ENCODE measurements around the gene RAB31.

DNA sequence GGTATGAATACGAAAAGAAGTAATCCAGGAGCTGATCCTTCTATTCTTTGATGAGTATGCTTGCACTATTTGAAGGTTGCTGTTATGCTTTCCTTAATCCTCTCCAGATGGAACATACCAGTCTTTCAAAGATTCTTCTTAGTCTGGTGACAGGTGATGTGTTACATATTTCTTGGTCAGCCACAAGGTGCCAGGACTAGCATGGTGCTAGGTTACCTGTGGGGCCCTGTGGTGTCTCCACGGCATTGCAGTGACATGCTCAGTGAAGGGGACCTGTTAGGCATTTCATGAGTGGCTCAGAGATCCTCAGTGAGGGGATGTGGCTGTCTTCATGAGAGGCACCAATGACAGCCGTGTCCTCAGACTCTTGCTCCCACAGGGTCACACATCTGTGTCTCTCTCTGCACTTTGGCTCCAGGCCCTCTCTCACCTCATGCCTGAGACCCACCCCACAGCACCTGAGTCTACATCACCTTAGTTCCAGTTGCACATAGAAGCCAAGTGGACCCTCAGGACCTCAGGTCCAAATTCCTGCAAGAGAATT is 13.1 kb upstream of the RAB31 start:
- TF ChIP-seq POLR2A (IDR thresholded peaks at IDR 0.05; ENCODE audit: low read depth, low read length) (no peak), TAF1 (IDR thresholded peaks at IDR 0.05; ENCODE audit: low read depth, low read length) (no peak), POLR2AphosphoS5 (IDR thresholded peaks at IDR 0.05; ENCODE audit: low read depth, low read length) (no peak), SPI1 (IDR thresholded peaks at IDR 0.05; ENCODE audit: low read depth, low read length) (no peak), PAX5 (IDR thresholded peaks at IDR 0.05; ENCODE audit: insufficient read depth, low read length, severe bottlenecking) (no peak), POU2F2 (IDR thresholded peaks at IDR 0.05; ENCODE audit: low read depth, low read length) (no peak)

All from GM12891 (cell line).